Mucosa of descending colon (tissue), 3 donors: ENCODE results near the gene SCYL1. TPM values are rescaled to one million over a fixed set of nuclear protein-coding genes. Genes with fewer than 3 reads are reported as not detected.

Experiments used
- ATAC-seq: fragments of 200-7000 bp; cut with Tn5 transposase; one replicate; pipeline ENCODE4 v1.9.1; 2020; ENCODE audit warnings: mild to moderate bottlenecking, moderate library complexity
- DNase-seq, 3 donors: peaks; one replicate each; pipeline ENCODE4 v3.0.0-alpha.2; 2020
- H3K36me3 ChIP-seq: fragments of 200-600 bp; one replicate; pipeline ENCODE4 v1.8.0; 2021; ENCODE audit warnings: low read depth, mild to moderate bottlenecking
- H3K4me1 ChIP-seq: fragments of 200-600 bp; one replicate; pipeline ENCODE4 v1.8.0; 2021; ENCODE audit warnings: low read depth, mild to moderate bottlenecking
- H3K4me3 ChIP-seq: fragments of 200-600 bp; one replicate; pipeline ENCODE4 v1.8.0; 2021; ENCODE audit warnings: mild to moderate bottlenecking
- H3K9me3 ChIP-seq: fragments of 200-600 bp; one replicate; pipeline ENCODE4 v1.8.0; 2021; ENCODE audit warnings: mild to moderate bottlenecking
- intact Hi-C, 2 donors: fragments of 100-400 bp; cut with DNase I in 1 of 2; cut with micrococcal nuclease in 1 of 2; formaldehyde crosslinking; loops; one replicate each; pipeline versions ENCODE4 v1.11.0 to v1.11.1; 2022; cut with DNase I, micrococcal nuclease
- total RNA-seq, 3 donors: library from RNA; stranded (reverse); fragmentation: NEBNext Ultra II Directional in 2 of 3; extraction: Animal tissue kit (Norgen Biotek cat#: 25700) in 2 of 3; gene quantifications; one replicate each; pipeline versions ENCODE4 v1.2.1 to v1.2.4, GENCODE V29; 2021 to 2023
- TF ChIP-seq, protein P1 (sequence below): fragments of 200-600 bp; IDR thresholded peaks from one replicate; pipeline ENCODE4 v1.8.0; 2022; ENCODE audit warnings: antibody characterized with exemption, mild to moderate bottlenecking
- donor health status: DM: no; HTN: no; CAD: no; lungs with moderate emphysema.
- donor health status: DM: no; HTN: no; CAD: no.
- donor health status: DM: no; HTN: yes; CAD: no.

The SCYL1 gene
- total RNA-seq, 3 donors from 2014 or later, result 60.1 to 77.4 (median 60.3) TPM

DNA sequence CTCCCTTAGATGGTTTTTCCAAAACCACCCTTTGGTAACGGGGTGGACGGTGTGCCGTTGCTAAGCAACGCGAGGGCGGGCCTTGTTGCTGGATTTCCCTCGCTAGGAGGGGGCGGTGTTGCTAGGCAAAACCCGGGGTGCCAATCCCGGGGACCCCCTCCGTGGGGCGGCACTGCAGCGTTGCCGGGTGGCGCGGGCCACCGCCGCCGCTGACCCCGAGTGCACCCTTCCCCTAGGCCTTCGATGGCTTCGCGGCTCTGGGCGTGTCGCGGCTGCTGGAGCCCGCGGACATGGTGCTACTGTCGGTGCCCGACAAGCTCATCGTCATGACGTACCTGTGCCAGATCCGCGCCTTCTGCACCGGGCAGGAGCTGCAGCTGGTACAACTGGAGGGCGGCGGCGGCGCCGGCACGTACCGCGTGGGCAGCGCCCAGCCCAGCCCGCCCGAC lies 59.9 kb downstream of the SCYL1 start:
- H3K9me3 ChIP-seq, result no peaks in the 10 kb centered on the region
- ATAC-seq (no peak), DNase-seq (no peak)
- H3K36me3 ChIP-seq, result no peaks in the 10 kb centered on the region
- peaks cover 15% of the 10 kb centered on the region for H3K4me1 ChIP-seq
- intact Hi-C loops, result no loop called here
- TF ChIP-seq, protein P1, sequence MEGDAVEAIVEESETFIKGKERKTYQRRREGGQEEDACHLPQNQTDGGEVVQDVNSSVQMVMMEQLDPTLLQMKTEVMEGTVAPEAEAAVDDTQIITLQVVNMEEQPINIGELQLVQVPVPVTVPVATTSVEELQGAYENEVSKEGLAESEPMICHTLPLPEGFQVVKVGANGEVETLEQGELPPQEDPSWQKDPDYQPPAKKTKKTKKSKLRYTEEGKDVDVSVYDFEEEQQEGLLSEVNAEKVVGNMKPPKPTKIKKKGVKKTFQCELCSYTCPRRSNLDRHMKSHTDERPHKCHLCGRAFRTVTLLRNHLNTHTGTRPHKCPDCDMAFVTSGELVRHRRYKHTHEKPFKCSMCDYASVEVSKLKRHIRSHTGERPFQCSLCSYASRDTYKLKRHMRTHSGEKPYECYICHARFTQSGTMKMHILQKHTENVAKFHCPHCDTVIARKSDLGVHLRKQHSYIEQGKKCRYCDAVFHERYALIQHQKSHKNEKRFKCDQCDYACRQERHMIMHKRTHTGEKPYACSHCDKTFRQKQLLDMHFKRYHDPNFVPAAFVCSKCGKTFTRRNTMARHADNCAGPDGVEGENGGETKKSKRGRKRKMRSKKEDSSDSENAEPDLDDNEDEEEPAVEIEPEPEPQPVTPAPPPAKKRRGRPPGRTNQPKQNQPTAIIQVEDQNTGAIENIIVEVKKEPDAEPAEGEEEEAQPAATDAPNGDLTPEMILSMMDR, result no peak
- H3K4me3 ChIP-seq, result no peak overlapping the region

DNA sequence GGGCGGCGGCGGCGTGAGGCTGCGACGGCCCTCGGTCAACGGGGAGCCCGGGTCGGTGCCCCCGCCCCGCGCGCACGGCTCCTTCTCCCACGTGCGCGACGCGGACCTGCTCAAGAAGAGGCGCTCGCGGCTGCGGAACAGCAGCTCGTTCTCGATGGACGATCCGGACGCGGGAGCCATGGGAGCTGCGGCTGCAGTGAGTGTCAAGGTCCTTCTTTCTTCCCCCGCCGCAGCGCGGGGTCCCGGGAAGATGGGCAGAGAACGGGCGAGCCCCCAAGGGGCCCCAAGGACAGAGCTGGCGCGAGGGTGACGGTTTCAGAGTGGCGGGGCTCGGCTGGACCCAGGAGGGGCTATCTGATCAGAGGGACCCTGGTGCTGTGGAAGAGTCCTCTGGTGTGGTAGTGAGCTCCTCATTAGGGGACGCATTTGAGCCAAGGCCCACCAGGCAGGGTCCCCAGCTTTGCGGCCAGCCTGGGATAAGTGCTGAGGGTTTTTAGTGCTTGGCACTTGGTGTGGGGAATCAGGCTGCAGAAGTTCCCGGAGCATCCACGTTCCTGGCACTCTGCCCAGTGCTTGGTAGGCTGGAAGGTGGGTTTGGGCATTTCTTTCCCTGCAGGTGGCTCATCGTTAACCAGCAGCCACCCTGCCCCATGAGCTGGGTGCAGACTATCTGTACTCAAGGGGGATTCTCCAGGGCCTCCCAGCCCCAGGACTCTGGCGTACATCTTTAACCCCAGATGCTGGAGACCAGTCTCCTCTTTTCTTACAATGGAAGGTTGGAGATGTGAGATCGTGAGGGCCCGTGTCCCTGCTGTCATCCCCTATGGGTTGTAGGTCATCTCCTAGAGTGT lies 60.7 kb downstream of the SCYL1 start:
- no peak overlapping the region for H3K4me3 ChIP-seq
- no peaks in the 10 kb centered on the region for H3K36me3 ChIP-seq
- intact Hi-C loops, result no loop called here
- H3K4me1 ChIP-seq, result peaks cover 15% of the 10 kb centered on the region
- DNase-seq (no peak), ATAC-seq (no peak)
- TF ChIP-seq, protein P1, result no peak
- no peaks in the 10 kb centered on the region for H3K9me3 ChIP-seq

DNA sequence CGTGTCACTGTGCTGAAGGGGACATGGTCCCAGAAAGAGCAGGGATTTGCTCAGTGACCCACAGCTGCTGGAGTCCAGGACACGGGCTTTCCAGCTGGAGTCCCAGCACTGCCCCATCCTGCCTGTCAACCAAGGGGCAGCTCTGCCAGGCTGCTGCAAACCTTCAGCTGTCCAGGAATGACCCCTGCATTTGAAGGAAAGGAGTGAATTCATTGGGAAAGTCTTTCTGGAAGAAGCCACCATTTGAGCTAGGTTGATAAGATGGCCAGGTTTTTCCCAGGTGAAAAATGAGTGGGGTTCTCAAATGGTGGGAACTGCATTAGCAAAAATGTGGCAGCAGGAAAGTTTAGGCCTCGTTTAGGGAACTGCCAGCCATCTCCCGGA lies 61.4 kb downstream of the SCYL1 start:
- no peaks in the 10 kb centered on the region for H3K36me3 ChIP-seq
- DNase-seq (no peak), ATAC-seq (no peak)
- TF ChIP-seq, protein P1, result no peak
- intact Hi-C loops, result no loop called here
- H3K4me3 ChIP-seq, result no peak overlapping the region
- peaks cover 15% of the 10 kb centered on the region for H3K4me1 ChIP-seq
- no peaks in the 10 kb centered on the region for H3K9me3 ChIP-seq

DNA sequence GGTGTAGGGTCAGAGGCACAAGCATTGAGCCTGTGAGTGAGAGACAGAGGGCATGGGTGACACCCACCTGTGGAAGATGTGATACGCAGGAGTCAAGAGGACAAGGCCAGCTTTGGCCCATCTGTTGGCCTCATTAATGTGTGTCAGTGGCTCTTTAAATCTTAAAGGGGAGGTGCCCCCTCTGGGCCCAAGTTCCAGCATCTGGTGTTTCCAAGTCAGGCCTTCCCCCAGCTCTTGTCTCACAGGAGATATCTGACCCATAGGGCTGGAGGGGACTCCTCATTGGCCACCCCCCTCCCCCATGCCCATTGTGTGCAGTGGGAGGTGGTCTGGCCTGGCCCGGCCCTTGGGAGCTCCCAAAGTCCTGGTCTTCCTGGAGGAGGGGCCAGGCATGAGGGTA lies 61.8 kb downstream of the SCYL1 start:
- Histone ChIP-seq H3K4me3 (no peak overlapping the region), H3K36me3 (no peaks in the 10 kb centered on the region), H3K9me3 (no peaks in the 10 kb centered on the region), H3K4me1 (peaks cover 17% of the 10 kb centered on the region)
- TF ChIP-seq, protein P1, result no peak
- DNase-seq (no peak), ATAC-seq (no peak)
- intact Hi-C loops, result no loop called here

Other genes with a start within 250 kb of the SCYL1 start
- 10 to 100 TPM in 2 of 3 donors, 1 to 10 TPM in 1; 7.0 to 27.4 (median 11.6) TPM for gene CDC42EP2, start 210.2 kb upstream of the SCYL1 start, total RNA-seq
- 10 to 100 TPM; 32.8 to 62.9 (median 35.5) TPM for gene DPF2, start 191.2 kb upstream of the SCYL1 start, total RNA-seq
- gene TIGD3, start 170.3 kb upstream of the SCYL1 start, total RNA-seq, result under 1 TPM in 2 of 3 donors, not detected in 1; 0.14 to 0.53 TPM
- 10 to 100 TPM in 2 of 3 donors, 1 to 10 TPM in 1; 8.0 to 10.5 (median 10.1) TPM for gene SLC25A45, start 142.4 kb upstream of the SCYL1 start, total RNA-seq
- gene FRMD8, start 138.4 kb upstream of the SCYL1 start, total RNA-seq, result 10 to 100 TPM; 27.1 to 44.1 (median 42.3) TPM
- gene NEAT1, start 102.3 kb upstream of the SCYL1 start, total RNA-seq, result 1,000 to 10,000 TPM; 1,133 to 1,409 (median 1,237) TPM
- over 10,000 TPM; 10,779 to 14,350 (median 11,224) TPM for gene MALAT1, start 26.0 kb upstream of the SCYL1 start, total RNA-seq
- gene LTBP3, start 33.3 kb downstream of the SCYL1 start, total RNA-seq, result 100 to 1,000 TPM in 1 of 3 donors, 10 to 100 TPM in 2; 22.6 to 133 (median 36.7) TPM
- gene ZNRD2, start 45.4 kb downstream of the SCYL1 start, total RNA-seq, result 10 to 100 TPM; 20.9 to 24.6 (median 21.0) TPM
- 10 to 100 TPM; 26.4 to 61.2 (median 28.5) TPM for gene FAM89B, start 47.5 kb downstream of the SCYL1 start, total RNA-seq
- gene EHBP1L1, start 51.0 kb downstream of the SCYL1 start, total RNA-seq, result 100 to 1,000 TPM in 1 of 3 donors, 10 to 100 TPM in 2; 65.8 to 208 (median 65.9) TPM
- 1 to 10 TPM in 2 of 3 donors, under 1 TPM in 1; 0.49 to 1.7 (median 1.5) TPM for gene KCNK7, start 70.7 kb downstream of the SCYL1 start, total RNA-seq
- gene MAP3K11, start 89.1 kb downstream of the SCYL1 start, total RNA-seq, result 100 to 1,000 TPM in 1 of 3 donors, 10 to 100 TPM in 2; 81.6 to 109 (median 95.7) TPM
- 10 to 100 TPM; 42.5 to 53.4 (median 47.5) TPM for gene PCNX3, start 90.7 kb downstream of the SCYL1 start, total RNA-seq
- 10 to 100 TPM; 23.2 to 52.5 (median 28.1) TPM for gene SIPA1, start 113.0 kb downstream of the SCYL1 start, total RNA-seq
- gene RELA, start 137.8 kb downstream of the SCYL1 start, total RNA-seq, result 10 to 100 TPM; 69.1 to 89.6 (median 71.0) TPM
- gene KAT5, start 187.2 kb downstream of the SCYL1 start, total RNA-seq, result 10 to 100 TPM; 70.9 to 92.0 (median 90.5) TPM
- gene RNASEH2C, start 195.7 kb downstream of the SCYL1 start, total RNA-seq, result 10 to 100 TPM; 25.9 to 61.9 (median 28.8) TPM